GM18502 (cell line): ENCODE results near the gene GDPD5.

Experiments used
- ATAC-seq: cut with Tn5 transposase; IDR thresholded peaks from one replicate; pipeline ENCODE4 v1.9.1; 2021; ENCODE audit warnings: mild to moderate bottlenecking; ENCODE audit not compliant: unreplicated experiment, poor library complexity

Gene GDPD5

GRCh38 chr11:75434051-75434450 lies 91.7 kb downstream of the GDPD5 start:
- no peak for ATAC-seq

GRCh38 chr11:75433443-75433842 lies 92.3 kb downstream of the GDPD5 start:
- no peak for ATAC-seq

- ATAC-seq = no peak
Measured at GRCh38 chr11:75432911-75433321, 92.8 kb downstream of the GDPD5 start, which contains the start of gene KLHL35. Gene KLHL35, minus strand, starts transcription at chr11:75433203. Its CDS starts 2,574 bp downstream, at chr11:75430629.

- ATAC-seq = no peak
Measured at GRCh38 chr11:75431533-75432525, 93.9 kb downstream of the GDPD5 start.

GRCh38 chr11:75430714-75431532 lies 94.8 kb downstream of the GDPD5 start:
- ATAC-seq = peak; percentile 9

- peak; percentile 53 for ATAC-seq
Measured at GRCh38 chr11:75429902-75430713, 95.6 kb downstream of the GDPD5 start.

- no peak for ATAC-seq
Measured at GRCh38 chr11:75429641-75429901, 96.2 kb downstream of the GDPD5 start.

- no peak for ATAC-seq
Measured at GRCh38 chr11:75428989-75429640, 96.6 kb downstream of the GDPD5 start.

GRCh38 chr11:75428281-75428724 lies 97.4 kb downstream of the GDPD5 start:
- ATAC-seq = peak; percentile 77

- no peak for ATAC-seq
Measured at GRCh38 chr11:75427181-75427580, 98.6 kb downstream of the GDPD5 start.

- no peak for ATAC-seq
Measured at GRCh38 chr11:75426720-75427086, 99.0 kb downstream of the GDPD5 start.

GRCh38 chr11:75425422-75425821 lies 100.3 kb downstream of the GDPD5 start:
- no peak for ATAC-seq

GRCh38 chr11:75424396-75424795 lies 101.3 kb downstream of the GDPD5 start:
- no peak for ATAC-seq

- ATAC-seq = no peak
Measured at GRCh38 chr11:75423721-75424120, 102.0 kb downstream of the GDPD5 start.

- ATAC-seq = no peak
Measured at GRCh38 chr11:75422248-75423231, 103.2 kb downstream of the GDPD5 start.

GRCh38 chr11:75421902-75422247 lies 103.9 kb downstream of the GDPD5 start:
- ATAC-seq = no peak

- ATAC-seq = no peak
Measured at GRCh38 chr11:75421035-75421602, 104.6 kb downstream of the GDPD5 start.

- ATAC-seq = no peak
Measured at GRCh38 chr11:75420224-75421034, 105.3 kb downstream of the GDPD5 start.
